Endothelial cell of umbilical vein (primary cell): Measurements from ENCODE around the gene GAPDHS. TPM values are rescaled to one million over a fixed set of nuclear protein-coding genes. Genes with fewer than 3 reads are reported as not detected.

Source experiments
- BruUV-seq: library from RNA; stranded (reverse); fragments of 400-500 nt; replicated peaks from 2 replicates; lab custom pipeline; 2021; lab: Mats Ljungman, UMichigan
- CTCF ChIA-PET: fragments of 300-600, 350-600 bp; sonication (Branson Sonifier 250); formaldehyde crosslinking; loops from one replicate; lab custom pipeline; 2021; ENCODE audit warnings: antibody characterized with exemption, inconsistent platforms; lab: Charles Lee
- POLR2A ChIA-PET: fragments of 300-600, 350-600 bp; sonication (Branson Sonifier 250); formaldehyde crosslinking; loops from one replicate; lab custom pipeline; 2021; ENCODE audit warnings: antibody characterized with exemption, inconsistent platforms; lab: Charles Lee
- DNase-seq: peaks from one replicate; pipeline ENCODE4 v3.0.0-alpha.2; 2011; ENCODE audit warnings: low read depth, low spot score
- FAIRE-seq: peaks from 2 replicates; lab custom pipeline; 2011; peaks lifted over from hg19 to GRCh38; lab: Jason Lieb, UNC
- H2AFZ ChIP-seq: 2 replicates; pipeline ENCODE4 v1.6.0; 2012; ENCODE audit warnings: low read depth, low read length, control low read depth, inconsistent platforms
- H3K27ac ChIP-seq: 2 replicates; pipeline ENCODE4 v1.5.1; 2011; ENCODE audit warnings: low read depth, mild to moderate bottlenecking, control low read depth, low read length, moderate library complexity; ENCODE audit not compliant: insufficient read depth
- H3K27me3 ChIP-seq, 2 experiments: 2 replicates each; pipeline versions ENCODE4 v1.6.0 to v1.6.1; 2011; ENCODE audit warnings: low read length in 2 of 2, mixed read lengths in 1 of 2; ENCODE audit not compliant: control insufficient read depth in 2 of 2, insufficient read depth in 2 of 2
- H3K36me3 ChIP-seq, 2 experiments: 2 replicates in 1 of 2; 3 replicates in 1 of 2; pipeline ENCODE4 v1.5.1; 2011; ENCODE audit warnings: low read length in 2 of 2, mild to moderate bottlenecking in 1 of 2, moderate library complexity in 1 of 2; ENCODE audit not compliant: control insufficient read depth in 2 of 2, insufficient read depth in 2 of 2; ENCODE audit errors: extremely low read depth in 1 of 2
- H3K4me1 ChIP-seq: 3 replicates; pipeline ENCODE4 v1.5.1; 2011; ENCODE audit warnings: mild to moderate bottlenecking, low read length; ENCODE audit not compliant: control insufficient read depth, insufficient read depth; ENCODE audit errors: extremely low read depth
- H3K4me2 ChIP-seq: 2 replicates; pipeline ENCODE4 v1.6.1; 2011; ENCODE audit warnings: low read length, control low read depth, mixed read lengths; ENCODE audit not compliant: insufficient read depth
- H3K4me3 ChIP-seq, 3 experiments: fragments of 200-600 bp in 1 of 3; sonication (generic), shearing (Covaris generic) in 1 of 3; replicated peaks in 1 of 3; 2 replicates each; pipeline ENCODE4 v1.5.1; 2011 to 2016; ENCODE audit warnings: control low read depth in 3 of 3, low read length in 3 of 3, mild to moderate bottlenecking in 2 of 3, inconsistent platforms in 1 of 3, low read depth in 1 of 3, moderate library complexity in 1 of 3; ENCODE audit not compliant: insufficient read depth in 1 of 3
- H3K79me2 ChIP-seq: 2 replicates; pipeline ENCODE4 v1.6.0; 2012; ENCODE audit warnings: low read length, inconsistent platforms; ENCODE audit not compliant: control insufficient read depth, insufficient read depth
- H3K9ac ChIP-seq: replicated peaks from 2 replicates; pipeline ENCODE3; 2011; ENCODE audit warnings: low read length, control low read depth; ENCODE audit not compliant: insufficient read depth; ENCODE audit errors: extremely low read depth
- H3K9me1 ChIP-seq: replicated peaks from 3 replicates; pipeline ENCODE4 v1.6.0; 2011; ENCODE audit warnings: mild to moderate bottlenecking, low read length; ENCODE audit not compliant: control insufficient read depth, insufficient read depth; ENCODE audit errors: extremely low read depth
- H3K9me3 ChIP-seq: replicated peaks from 2 replicates; pipeline ENCODE4 v1.5.1; 2012; ENCODE audit warnings: low read length, inconsistent platforms; ENCODE audit not compliant: control insufficient read depth, insufficient read depth
- H4K20me1 ChIP-seq: replicated peaks from 2 replicates; pipeline ENCODE3; 2011; ENCODE audit warnings: mild to moderate bottlenecking, low read length; ENCODE audit not compliant: control insufficient read depth, insufficient read depth; ENCODE audit errors: extremely low read depth
- EZH2 ChIP-seq: IDR thresholded peaks from 2 replicates; pipeline ENCODE4 v1.6.1; 2012; ENCODE audit warnings: borderline replicate concordance, low read depth, mild to moderate bottlenecking, moderate library complexity, low read length, inconsistent platforms; ENCODE audit not compliant: severe bottlenecking
- FOS ChIP-seq: IDR thresholded peaks from 2 replicates; pipeline ENCODE4 v1.6.1; 2011; ENCODE audit warnings: mild to moderate bottlenecking, low read length, moderate library complexity, borderline replicate concordance; ENCODE audit not compliant: insufficient read depth
- GATA2 ChIP-seq: IDR thresholded peaks from 2 replicates; pipeline ENCODE4 v1.7.0; 2011; ENCODE audit warnings: low read depth, mild to moderate bottlenecking, moderate library complexity, mixed read lengths, low read length; ENCODE audit not compliant: insufficient read length, insufficient read depth
- JUN ChIP-seq: IDR thresholded peaks from 2 replicates; pipeline ENCODE4 v1.6.1; 2011; ENCODE audit warnings: borderline replicate concordance, low read depth; ENCODE audit not compliant: insufficient read length, insufficient read depth
- MYC ChIP-seq: IDR thresholded peaks from one replicate; pipeline ENCODE4 v1.6.1; 2011; ENCODE audit warnings: mild to moderate bottlenecking, low read depth, low read length
- POLR2A ChIP-seq: IDR thresholded peaks from 2 replicates; pipeline ENCODE4 v1.6.1; 2012; ENCODE audit warnings: low read depth, mild to moderate bottlenecking, control low read depth, low read length
- POLR2AphosphoS5 ChIP-seq: IDR thresholded peaks from 2 replicates; pipeline ENCODE4 v1.6.1; 2012; ENCODE audit warnings: low read depth, mild to moderate bottlenecking, control low read depth, low read length, moderate library complexity; ENCODE audit not compliant: insufficient read depth
- dilution Hi-C: fragments of 300-500 bp; cut with MboI; formaldehyde crosslinking; loops from one replicate; pipeline ENCODE4 v1.15.0; 2019; ENCODE audit warnings: low sequenced_read_pairs; ENCODE audit not compliant: extremely low pct_ligation_motif_present
- intact Hi-C: fragments of 100-400 bp; cut with micrococcal nuclease; formaldehyde crosslinking; loops from one replicate; pipeline ENCODE4 v1.10.0; 2022
- polyA plus RNA-seq, 4 experiments: library from polyadenylated mRNA; depleted of rRNA in 3 of 4; stranded (reverse) in 3 of 4; unstranded in 1 of 4; fragments of >200 nt; gene quantifications; 2 replicates each; pipeline versions ENCODE4 v1.2.1 to v1.2.3, GENCODE V29; 2011 to 2012; ENCODE audit warnings: missing spikeins in 1 of 4
- total RNA-seq: library from RNA; stranded (reverse); gene quantifications from 2 replicates; pipeline ENCODE4 v1.2.3, GENCODE V29; 2021
- TF ChIP-seq, protein P1 (sequence below): IDR thresholded peaks from 2 replicates; pipeline ENCODE4 v1.6.1; 2011; ENCODE audit not compliant: insufficient read depth, insufficient read length
- TF ChIP-seq, protein P2 (sequence below), 2 donors: IDR thresholded peaks; 1 replicate in 1 of 2; 2 replicates in 1 of 2; pipeline ENCODE4 v1.5.1; 2011; ENCODE audit warnings: low read length in 2 of 2, mild to moderate bottlenecking in 2 of 2, moderate library complexity in 2 of 2, control low read depth in 1 of 2, inconsistent platforms in 1 of 2, low read depth in 1 of 2; ENCODE audit not compliant: insufficient read depth in 1 of 2; ENCODE audit errors: extremely low read depth in 1 of 2

Gene GAPDHS
- total and polyA plus RNA-seq, 2 donors (not counting 3 experiments of a cell fraction or from before 2014, with no cell fraction given), result not detected

DNA sequence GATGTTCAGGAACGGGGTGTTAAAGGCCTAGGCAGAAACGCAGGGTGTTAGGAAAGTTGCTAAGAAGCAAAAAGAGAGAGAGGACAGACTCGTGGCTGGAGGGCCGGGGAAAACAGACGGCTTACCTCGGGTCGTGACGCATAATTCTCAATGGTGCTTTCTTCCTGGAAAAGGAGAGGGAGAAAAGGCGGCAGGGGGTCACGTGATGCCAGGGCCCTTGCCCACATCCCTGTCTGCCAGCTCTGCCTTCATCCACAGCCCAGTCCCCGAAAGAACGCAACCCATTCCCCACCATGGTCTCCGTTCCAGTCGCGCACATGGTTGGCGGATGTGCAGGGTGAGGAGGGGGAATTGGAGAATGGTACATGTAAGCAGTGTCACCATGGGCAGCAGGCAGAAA lies 44.6 kb upstream of the GAPDHS start:
- no peak for TF ChIP-seq GATA2
- no peak for TF ChIP-seq POLR2AphosphoS5
- TF ChIP-seq, protein P1, sequence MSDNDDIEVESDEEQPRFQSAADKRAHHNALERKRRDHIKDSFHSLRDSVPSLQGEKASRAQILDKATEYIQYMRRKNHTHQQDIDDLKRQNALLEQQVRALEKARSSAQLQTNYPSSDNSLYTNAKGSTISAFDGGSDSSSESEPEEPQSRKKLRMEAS, result no peak
- TF ChIP-seq FOS, result no peak
- Histone ChIP-seq H3K79me2 (no peaks in the 10 kb centered on the region), H4K20me1 (no peaks in the 10 kb centered on the region), H3K9me3 (no peaks in the 10 kb centered on the region), H3K27me3 (no peaks in the 10 kb centered on the region), H3K27ac (no peak overlapping the region), H3K9me1 (no peaks in the 10 kb centered on the region), H3K9ac (no peak overlapping the region), H3K4me1 (no peaks in the 10 kb centered on the region), H3K36me3 (no peaks in the 10 kb centered on the region), H2AFZ (no peak overlapping the region), H3K4me2 (no peak overlapping the region), H3K4me3 (no peak overlapping the region)
- DNase-seq (no peak), FAIRE-seq (no peak)
- POLR2A ChIA-PET, result no interaction called here
- dilution Hi-C loops, result no loop called here
- CTCF ChIA-PET, result no interaction called here
- no TSS peak for BruUV-seq
- intact Hi-C loops, result no loop called here

DNA sequence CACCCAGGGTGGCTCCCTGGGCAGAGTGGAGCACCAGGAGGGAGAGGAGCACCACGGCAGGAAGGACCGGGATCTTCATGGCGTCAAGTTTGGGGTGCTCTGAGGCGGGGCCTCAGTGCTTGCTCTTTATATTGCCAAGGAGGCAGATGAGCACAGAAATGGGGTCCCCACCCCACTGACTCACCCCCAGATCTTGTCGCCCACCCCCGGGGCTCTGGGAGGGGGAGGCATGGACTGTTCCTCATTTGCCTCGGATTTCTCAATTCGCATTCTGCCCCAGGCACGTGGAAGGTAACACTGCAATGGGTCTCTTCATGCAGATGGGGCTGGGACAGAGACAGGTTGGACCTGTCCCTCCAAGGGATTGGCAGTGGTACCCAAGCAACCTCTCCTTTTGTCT lies 42.9 kb upstream of the GAPDHS start, which contains the start of gene KRTDAP:
KRTDAP (minus strand) TSS at position 101 of the 400 bp plus-strand sequence; CDS start at position 79, 22 bp downstream.
- H3K4me3 ChIP-seq, result no peak within 1 kb of the TSS
- no peaks in the 10 kb centered on the region for H3K4me1 ChIP-seq
- POLR2A ChIA-PET, result no interaction called here
- no peaks in the 10 kb centered on the region for H3K9me3 ChIP-seq
- H3K9ac ChIP-seq, result no peak within 1 kb of the TSS
- no peak for TF ChIP-seq GATA2
- TF ChIP-seq, protein P1, result no peak
- TF ChIP-seq EZH2, result no peak
- TF ChIP-seq POLR2AphosphoS5, result no peak
- no peak for TF ChIP-seq MYC
- TF ChIP-seq, protein P2, sequence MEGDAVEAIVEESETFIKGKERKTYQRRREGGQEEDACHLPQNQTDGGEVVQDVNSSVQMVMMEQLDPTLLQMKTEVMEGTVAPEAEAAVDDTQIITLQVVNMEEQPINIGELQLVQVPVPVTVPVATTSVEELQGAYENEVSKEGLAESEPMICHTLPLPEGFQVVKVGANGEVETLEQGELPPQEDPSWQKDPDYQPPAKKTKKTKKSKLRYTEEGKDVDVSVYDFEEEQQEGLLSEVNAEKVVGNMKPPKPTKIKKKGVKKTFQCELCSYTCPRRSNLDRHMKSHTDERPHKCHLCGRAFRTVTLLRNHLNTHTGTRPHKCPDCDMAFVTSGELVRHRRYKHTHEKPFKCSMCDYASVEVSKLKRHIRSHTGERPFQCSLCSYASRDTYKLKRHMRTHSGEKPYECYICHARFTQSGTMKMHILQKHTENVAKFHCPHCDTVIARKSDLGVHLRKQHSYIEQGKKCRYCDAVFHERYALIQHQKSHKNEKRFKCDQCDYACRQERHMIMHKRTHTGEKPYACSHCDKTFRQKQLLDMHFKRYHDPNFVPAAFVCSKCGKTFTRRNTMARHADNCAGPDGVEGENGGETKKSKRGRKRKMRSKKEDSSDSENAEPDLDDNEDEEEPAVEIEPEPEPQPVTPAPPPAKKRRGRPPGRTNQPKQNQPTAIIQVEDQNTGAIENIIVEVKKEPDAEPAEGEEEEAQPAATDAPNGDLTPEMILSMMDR (IDR thresholded peaks at IDR 0.05; ENCODE audit: extremely low read depth in 1 of 2, insufficient read depth in 1 of 2, low read depth in 1 of 2, low read length in 2 of 2), result no peak
- TF ChIP-seq JUN, result no peak
- no peak for TF ChIP-seq FOS
- no peak for TF ChIP-seq POLR2A
- DNase-seq, result no peak
- no TSS peak for BruUV-seq
- intact Hi-C loops, result no loop called here
- no peaks in the 10 kb centered on the region for H4K20me1 ChIP-seq
- no peak for FAIRE-seq
- H3K4me2 ChIP-seq, result no peak within 1 kb of the TSS
- no peaks in the 10 kb centered on the region for H3K79me2 ChIP-seq
- CTCF ChIA-PET, result no interaction called here
- no peak within 1 kb of the TSS for H2AFZ ChIP-seq
- no peak within 1 kb of the TSS for H3K27ac ChIP-seq
- no peaks in the 10 kb centered on the region for H3K27me3 ChIP-seq
- no peaks in the 10 kb centered on the region for H3K36me3 ChIP-seq
- dilution Hi-C loops, result no loop called here
- no peaks in the 10 kb centered on the region for H3K9me1 ChIP-seq
